Measurements from ENCODE around the gene CCNI.
"Not testable (repeated sequence)": the region's sequence is repeated elsewhere in the genome, so short reads cannot be mapped to it uniquely, and the experiment has no call there.

DNA sequence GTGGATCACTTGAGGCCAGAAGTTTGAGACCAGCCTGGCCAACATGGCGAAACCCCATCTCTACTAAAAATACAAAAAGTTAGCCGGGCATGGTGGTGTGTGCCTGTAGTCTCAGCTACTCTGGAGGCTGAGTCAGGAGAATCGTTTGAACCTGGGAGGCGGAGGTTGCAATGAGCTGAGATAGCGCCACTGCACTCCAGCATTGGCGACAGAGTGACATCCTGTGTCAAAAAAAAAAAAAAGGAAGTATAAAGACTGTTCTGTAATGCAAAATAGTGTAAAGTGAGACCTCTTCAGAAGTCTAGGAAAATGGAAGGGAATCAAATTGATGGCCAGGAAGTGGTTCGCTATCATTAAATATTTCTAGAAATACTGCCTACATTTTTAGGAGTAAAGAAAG is 5.0 kb upstream of the CCNI start:
- TF ChIP-seq, protein P1, sequence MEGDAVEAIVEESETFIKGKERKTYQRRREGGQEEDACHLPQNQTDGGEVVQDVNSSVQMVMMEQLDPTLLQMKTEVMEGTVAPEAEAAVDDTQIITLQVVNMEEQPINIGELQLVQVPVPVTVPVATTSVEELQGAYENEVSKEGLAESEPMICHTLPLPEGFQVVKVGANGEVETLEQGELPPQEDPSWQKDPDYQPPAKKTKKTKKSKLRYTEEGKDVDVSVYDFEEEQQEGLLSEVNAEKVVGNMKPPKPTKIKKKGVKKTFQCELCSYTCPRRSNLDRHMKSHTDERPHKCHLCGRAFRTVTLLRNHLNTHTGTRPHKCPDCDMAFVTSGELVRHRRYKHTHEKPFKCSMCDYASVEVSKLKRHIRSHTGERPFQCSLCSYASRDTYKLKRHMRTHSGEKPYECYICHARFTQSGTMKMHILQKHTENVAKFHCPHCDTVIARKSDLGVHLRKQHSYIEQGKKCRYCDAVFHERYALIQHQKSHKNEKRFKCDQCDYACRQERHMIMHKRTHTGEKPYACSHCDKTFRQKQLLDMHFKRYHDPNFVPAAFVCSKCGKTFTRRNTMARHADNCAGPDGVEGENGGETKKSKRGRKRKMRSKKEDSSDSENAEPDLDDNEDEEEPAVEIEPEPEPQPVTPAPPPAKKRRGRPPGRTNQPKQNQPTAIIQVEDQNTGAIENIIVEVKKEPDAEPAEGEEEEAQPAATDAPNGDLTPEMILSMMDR (IDR thresholded peaks at IDR 0.05; ENCODE audit: borderline replicate concordance, extremely low read depth, low read length, poor library complexity, severe bottlenecking), result not testable (repeated sequence)
- TF ChIP-seq EZH2 (IDR thresholded peaks at IDR 0.05; ENCODE audit: borderline replicate concordance, low read depth, low read length, severe bottlenecking), result not testable (repeated sequence)

Data from DND-41 (cell line).